Measurements from ENCODE around the gene WWOX. TPM values are rescaled to one million over a fixed set of nuclear protein-coding genes. Genes with fewer than 3 reads are reported as not detected.
A peak's percentile ranks its signal among the peaks of the same experiment; 100 is the strongest.

Gene WWOX
- total and polyA plus RNA-seq, 2 donors, result 15.4 to 23.9 TPM

GRCh38 chr16:78396046-78396445, 296.6 kb downstream of the WWOX start:
- Histone ChIP-seq H3K27me3 (ENCODE audit: control insufficient read depth in 2 of 2, insufficient read depth in 1 of 2, low read length in 1 of 2) (no peaks in the 10 kb centered on the region), H3K36me3 (ENCODE audit: control insufficient read depth in 2 of 2, insufficient read depth in 2 of 2, low read length in 1 of 2) (no peaks in the 10 kb centered on the region), H3K27ac (ENCODE audit: low read depth in 1 of 2, low read length in 1 of 2) (no peak overlapping the region), H3K4me3 (ENCODE audit: low read length in 2 of 2) (no peak overlapping the region), H3K9me3 (ENCODE audit: control insufficient read depth in 2 of 2, insufficient read depth in 1 of 2, low read length in 1 of 2) (peaks cover 2 to 3% of the 10 kb centered on the region in 2 donors), H3K4me1 (ENCODE audit: control insufficient read depth in 2 of 2, insufficient read depth in 2 of 2, low read length in 2 of 2) (no peaks in the 10 kb centered on the region)
- whole genome bisulfite sequencing, result 93% methylated on average over 2 of the region's 2 CpGs
- peak in 1 of 9 donors; percentile 5 for DNase-seq (ENCODE audit: low read depth in 6 of 9, low spot score in 9 of 9)

GRCh38 chr16:78396673-78397072, 297.2 kb downstream of the WWOX start:
- no peak overlapping the region for H3K27ac ChIP-seq (ENCODE audit: low read depth in 1 of 2, low read length in 1 of 2)
- no peak for DNase-seq (ENCODE audit: low read depth in 6 of 9, low spot score in 9 of 9)
- WGBS, result 94% methylated on average over 4 of the region's 4 CpGs
- no peak overlapping the region for H3K4me3 ChIP-seq (ENCODE audit: low read length in 2 of 2)
- H3K9me3 ChIP-seq (ENCODE audit: control insufficient read depth in 2 of 2, insufficient read depth in 1 of 2, low read length in 1 of 2), result peaks cover 2 to 3% of the 10 kb centered on the region in 2 donors
- H3K36me3 ChIP-seq (ENCODE audit: control insufficient read depth in 2 of 2, insufficient read depth in 2 of 2, low read length in 1 of 2), result no peaks in the 10 kb centered on the region
- H3K27me3 ChIP-seq (ENCODE audit: control insufficient read depth in 2 of 2, insufficient read depth in 1 of 2, low read length in 1 of 2), result no peaks in the 10 kb centered on the region
- no peaks in the 10 kb centered on the region for H3K4me1 ChIP-seq (ENCODE audit: control insufficient read depth in 2 of 2, insufficient read depth in 2 of 2, low read length in 2 of 2)

GRCh38 chr16:78399384-78399783, 299.9 kb downstream of the WWOX start:
- no peaks in the 10 kb centered on the region for H3K4me1 ChIP-seq (ENCODE audit: control insufficient read depth in 2 of 2, insufficient read depth in 2 of 2, low read length in 2 of 2)
- H3K4me3 ChIP-seq (ENCODE audit: low read length in 2 of 2), result no peak overlapping the region
- H3K36me3 ChIP-seq (ENCODE audit: control insufficient read depth in 2 of 2, insufficient read depth in 2 of 2, low read length in 1 of 2), result no peaks in the 10 kb centered on the region
- DNase-seq (ENCODE audit: low read depth in 6 of 9, low spot score in 9 of 9), result no peak
- no peaks in the 10 kb centered on the region for H3K9me3 ChIP-seq (ENCODE audit: control insufficient read depth in 2 of 2, insufficient read depth in 1 of 2, low read length in 1 of 2)
- H3K27ac ChIP-seq (ENCODE audit: low read depth in 1 of 2, low read length in 1 of 2), result no peak overlapping the region
- 97% methylated on average over 5 of the region's 5 CpGs for WGBS
- H3K27me3 ChIP-seq (ENCODE audit: control insufficient read depth in 2 of 2, insufficient read depth in 1 of 2, low read length in 1 of 2), result no peaks in the 10 kb centered on the region

GRCh38 chr16:78402833-78403232, 303.4 kb downstream of the WWOX start:
- DNase-seq (ENCODE audit: low read depth in 6 of 9, low spot score in 9 of 9), result no peak
- H3K9me3 ChIP-seq (ENCODE audit: control insufficient read depth in 2 of 2, insufficient read depth in 1 of 2, low read length in 1 of 2), result no peaks in the 10 kb centered on the region
- no peaks in the 10 kb centered on the region for H3K36me3 ChIP-seq (ENCODE audit: control insufficient read depth in 2 of 2, insufficient read depth in 2 of 2, low read length in 1 of 2)
- H3K4me1 ChIP-seq (ENCODE audit: control insufficient read depth in 2 of 2, insufficient read depth in 2 of 2, low read length in 2 of 2), result no peaks in the 10 kb centered on the region
- no peaks in the 10 kb centered on the region for H3K27me3 ChIP-seq (ENCODE audit: control insufficient read depth in 2 of 2, insufficient read depth in 1 of 2, low read length in 1 of 2)
- no peak overlapping the region for H3K4me3 ChIP-seq (ENCODE audit: low read length in 2 of 2)
- 92% methylated on average over 3 of the region's 3 CpGs for WGBS
- no peak overlapping the region for H3K27ac ChIP-seq (ENCODE audit: low read depth in 1 of 2, low read length in 1 of 2)

GRCh38 chr16:78405040-78405439, 305.6 kb downstream of the WWOX start:
- WGBS, result 96% methylated on average over 3 of the region's 3 CpGs
- DNase-seq (ENCODE audit: low read depth in 6 of 9, low spot score in 9 of 9), result no peak
- Histone ChIP-seq H3K9me3 (ENCODE audit: control insufficient read depth in 2 of 2, insufficient read depth in 1 of 2, low read length in 1 of 2) (no peaks in the 10 kb centered on the region), H3K27ac (ENCODE audit: low read depth in 1 of 2, low read length in 1 of 2) (no peak overlapping the region), H3K4me1 (ENCODE audit: control insufficient read depth in 2 of 2, insufficient read depth in 2 of 2, low read length in 2 of 2) (no peaks in the 10 kb centered on the region), H3K4me3 (ENCODE audit: low read length in 2 of 2) (no peak overlapping the region), H3K36me3 (ENCODE audit: control insufficient read depth in 2 of 2, insufficient read depth in 2 of 2, low read length in 1 of 2) (no peaks in the 10 kb centered on the region), H3K27me3 (ENCODE audit: control insufficient read depth in 2 of 2, insufficient read depth in 1 of 2, low read length in 1 of 2) (no peaks in the 10 kb centered on the region)

DNA sequence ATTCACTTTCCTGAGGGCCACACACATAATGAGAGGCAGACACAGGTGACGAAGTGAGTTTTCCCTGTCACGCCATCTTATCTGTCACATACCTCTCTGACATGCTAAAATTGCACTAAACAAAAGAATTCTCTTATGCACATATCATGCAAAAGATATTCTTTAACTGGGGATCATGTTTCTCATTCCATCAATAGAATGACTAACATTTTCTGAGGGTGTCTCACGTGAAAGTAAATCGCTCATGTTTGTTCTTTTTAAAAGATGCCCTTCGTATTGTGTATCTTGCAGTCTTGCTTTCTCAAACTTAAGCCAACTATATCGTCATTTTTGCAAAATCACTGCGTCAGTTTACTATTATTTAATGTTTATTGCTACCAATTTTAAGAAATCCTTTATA, 306.4 kb downstream of the WWOX start:
- Histone ChIP-seq H3K4me1 (ENCODE audit: control insufficient read depth in 2 of 2, insufficient read depth in 2 of 2, low read length in 2 of 2) (no peaks in the 10 kb centered on the region), H3K27ac (ENCODE audit: low read depth in 1 of 2, low read length in 1 of 2) (no peak overlapping the region), H3K36me3 (ENCODE audit: control insufficient read depth in 2 of 2, insufficient read depth in 2 of 2, low read length in 1 of 2) (no peaks in the 10 kb centered on the region), H3K27me3 (ENCODE audit: control insufficient read depth in 2 of 2, insufficient read depth in 1 of 2, low read length in 1 of 2) (no peaks in the 10 kb centered on the region), H3K4me3 (ENCODE audit: low read length in 2 of 2) (no peak overlapping the region), H3K9me3 (ENCODE audit: control insufficient read depth in 2 of 2, insufficient read depth in 1 of 2, low read length in 1 of 2) (no peaks in the 10 kb centered on the region)
- DNase-seq (ENCODE audit: low read depth in 6 of 9, low spot score in 9 of 9), result no peak
- 97% methylated on average over 7 of the region's 7 CpGs for WGBS

GRCh38 chr16:78407191-78407590, 307.7 kb downstream of the WWOX start:
- Histone ChIP-seq H3K27me3 (ENCODE audit: control insufficient read depth in 2 of 2, insufficient read depth in 1 of 2, low read length in 1 of 2) (no peaks in the 10 kb centered on the region), H3K9me3 (ENCODE audit: control insufficient read depth in 2 of 2, insufficient read depth in 1 of 2, low read length in 1 of 2) (no peaks in the 10 kb centered on the region), H3K4me1 (ENCODE audit: control insufficient read depth in 2 of 2, insufficient read depth in 2 of 2, low read length in 2 of 2) (no peaks in the 10 kb centered on the region), H3K4me3 (ENCODE audit: low read length in 2 of 2) (no peak overlapping the region), H3K27ac (ENCODE audit: low read depth in 1 of 2, low read length in 1 of 2) (no peak overlapping the region), H3K36me3 (ENCODE audit: control insufficient read depth in 2 of 2, insufficient read depth in 2 of 2, low read length in 1 of 2) (no peaks in the 10 kb centered on the region)
- DNase-seq (ENCODE audit: low read depth in 6 of 9, low spot score in 9 of 9), result no peak

DNA sequence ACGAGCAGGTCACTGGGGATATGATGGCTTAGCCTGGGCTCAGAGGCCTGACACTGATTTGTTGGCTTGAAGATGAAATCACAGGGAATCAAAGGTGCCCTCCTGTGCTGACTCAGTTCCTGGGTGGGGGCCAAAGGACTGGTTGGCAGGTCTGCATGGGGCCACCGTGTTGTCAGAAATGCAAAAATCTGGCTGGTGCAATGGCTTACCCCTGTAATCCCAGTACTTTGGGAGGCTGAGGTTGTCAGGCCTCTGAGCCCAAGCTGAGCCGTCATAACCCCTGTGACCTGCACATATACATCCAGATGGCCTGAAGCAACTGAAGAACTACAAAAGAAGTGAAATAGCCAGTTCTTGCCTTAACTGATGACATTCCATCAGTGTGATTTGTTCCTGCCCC, 314.2 kb downstream of the WWOX start:
- Histone ChIP-seq H3K27me3 (ENCODE audit: control insufficient read depth in 2 of 2, insufficient read depth in 1 of 2, low read length in 1 of 2) (no peaks in the 10 kb centered on the region), H3K9me3 (ENCODE audit: control insufficient read depth in 2 of 2, insufficient read depth in 1 of 2, low read length in 1 of 2) (peaks cover 0 to 4% of the 10 kb centered on the region in 2 donors), H3K27ac (ENCODE audit: low read depth in 1 of 2, low read length in 1 of 2) (no peak overlapping the region), H3K4me3 (ENCODE audit: low read length in 2 of 2) (no peak overlapping the region), H3K36me3 (ENCODE audit: control insufficient read depth in 2 of 2, insufficient read depth in 2 of 2, low read length in 1 of 2) (no peaks in the 10 kb centered on the region), H3K4me1 (ENCODE audit: control insufficient read depth in 2 of 2, insufficient read depth in 2 of 2, low read length in 2 of 2) (no peaks in the 10 kb centered on the region)
- no peak for DNase-seq (ENCODE audit: low read depth in 6 of 9, low spot score in 9 of 9)
- WGBS, result 98% methylated on average over 3 of the region's 3 CpGs

DNA sequence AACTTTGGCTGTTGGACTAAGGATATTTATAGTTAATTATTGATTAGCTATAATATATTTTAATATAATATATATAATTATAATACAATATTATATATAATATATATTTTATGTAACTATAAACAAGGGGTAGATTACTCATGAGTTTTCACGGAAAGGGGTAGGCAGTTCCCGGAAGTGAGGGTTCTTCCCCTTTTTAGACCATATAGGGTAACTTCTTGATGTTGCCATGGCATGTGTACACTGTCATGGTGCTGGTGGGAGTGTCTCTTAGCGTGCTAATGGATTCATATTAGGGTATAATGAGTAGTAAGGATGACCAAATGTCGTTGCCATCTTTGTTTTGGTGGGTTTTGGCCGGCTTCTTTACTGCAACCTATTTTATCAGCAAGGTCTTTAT, 315.6 kb downstream of the WWOX start:
- DNase-seq (ENCODE audit: low read depth in 6 of 9, low spot score in 9 of 9), result no peak
- H3K27ac ChIP-seq (ENCODE audit: low read depth in 1 of 2, low read length in 1 of 2), result no peak overlapping the region
- peaks cover 0 to 4% of the 10 kb centered on the region in 2 donors for H3K9me3 ChIP-seq (ENCODE audit: control insufficient read depth in 2 of 2, insufficient read depth in 1 of 2, low read length in 1 of 2)
- H3K4me1 ChIP-seq (ENCODE audit: control insufficient read depth in 2 of 2, insufficient read depth in 2 of 2, low read length in 2 of 2), result no peaks in the 10 kb centered on the region
- no peaks in the 10 kb centered on the region for H3K36me3 ChIP-seq (ENCODE audit: control insufficient read depth in 2 of 2, insufficient read depth in 2 of 2, low read length in 1 of 2)
- H3K4me3 ChIP-seq (ENCODE audit: low read length in 2 of 2), result no peak overlapping the region
- WGBS, result 87% methylated on average over 5 of the region's 5 CpGs
- H3K27me3 ChIP-seq (ENCODE audit: control insufficient read depth in 2 of 2, insufficient read depth in 1 of 2, low read length in 1 of 2), result no peaks in the 10 kb centered on the region

DNA sequence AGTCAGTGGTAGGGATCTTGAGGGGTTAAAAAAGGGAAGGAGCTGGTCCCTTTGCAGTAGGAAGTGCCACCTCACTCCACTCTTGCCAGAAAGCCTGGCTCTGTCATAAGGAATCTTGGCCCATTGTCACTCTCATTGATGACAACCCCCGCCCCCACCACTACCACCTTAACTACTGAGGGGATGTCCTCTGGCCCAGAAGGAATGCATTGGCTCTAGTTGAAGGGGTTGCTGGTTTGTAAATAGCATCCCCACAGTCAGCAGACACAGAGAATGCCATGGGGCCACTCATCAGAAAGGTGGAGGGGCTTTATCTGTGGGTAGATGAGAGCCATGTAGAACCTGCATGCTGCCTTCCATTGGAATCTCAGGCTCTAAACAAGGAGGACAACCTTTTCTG, 316.2 kb downstream of the WWOX start:
- Histone ChIP-seq H3K36me3 (ENCODE audit: control insufficient read depth in 2 of 2, insufficient read depth in 2 of 2, low read length in 1 of 2) (no peaks in the 10 kb centered on the region), H3K9me3 (ENCODE audit: control insufficient read depth in 2 of 2, insufficient read depth in 1 of 2, low read length in 1 of 2) (peaks cover 0 to 4% of the 10 kb centered on the region in 2 donors), H3K27me3 (ENCODE audit: control insufficient read depth in 2 of 2, insufficient read depth in 1 of 2, low read length in 1 of 2) (no peaks in the 10 kb centered on the region), H3K27ac (ENCODE audit: low read depth in 1 of 2, low read length in 1 of 2) (no peak overlapping the region), H3K4me3 (ENCODE audit: low read length in 2 of 2) (no peak overlapping the region), H3K4me1 (ENCODE audit: control insufficient read depth in 2 of 2, insufficient read depth in 2 of 2, low read length in 2 of 2) (no peaks in the 10 kb centered on the region)
- WGBS, result 95% methylated on average over 1 of the region's 1 CpG
- DNase-seq (ENCODE audit: low read depth in 6 of 9, low spot score in 9 of 9), result no peak
